Lower leg skin (tissue), 3 donors: ENCODE results near the gene DPYD.

Experiments
- CTCF ChIP-seq, 3 donors: fragments of 450-650 bp; IDR thresholded peaks; one replicate each; pipeline ENCODE4 v1.5.1; 2016; ENCODE audit warnings: antibody characterized with exemption in 3 of 3, mild to moderate bottlenecking in 3 of 3, moderate library complexity in 2 of 3
- POLR2A ChIP-seq, 2 donors: fragments of 450-650 bp; IDR thresholded peaks; one replicate each; pipeline ENCODE4 v1.6.1; 2016 to 2017; ENCODE audit warnings: antibody characterized with exemption in 2 of 2, mild to moderate bottlenecking in 1 of 2, moderate library complexity in 1 of 2

GRCh38 chr1:97693601-97694000 lies 227.2 kb downstream of the DPYD start:
- TF ChIP-seq CTCF (IDR thresholded peaks at IDR 0.05) (no peak), POLR2A (IDR thresholded peaks at IDR 0.05) (no peak)
